Gastrocnemius medialis (tissue), 4 donors: Measurements from ENCODE around the gene TMEM266.

ENCODE experiments used
- CTCF ChIP-seq, 5 experiments: fragments of 450-650 bp in 3 of 5; fragments of 200-600 bp in 2 of 5; sonication (generic) in 2 of 5; IDR thresholded peaks in 4 of 5; conservative IDR thresholded peaks in 1 of 5; 1 replicate in 4 of 5; 2 replicates in 1 of 5; pipeline ENCODE4 v1.5.1; 2016 to 2019; ENCODE audit warnings: antibody characterized with exemption in 5 of 5, mild to moderate bottlenecking in 3 of 5, moderate library complexity in 3 of 5
- POLR2A ChIP-seq, 2 donors: fragments of 450-650 bp; IDR thresholded peaks; one replicate each; pipeline ENCODE4 v1.6.1; 2017; ENCODE audit warnings: antibody characterized with exemption in 2 of 2, mild to moderate bottlenecking in 2 of 2, moderate library complexity in 2 of 2

- TF ChIP-seq CTCF (IDR thresholded peaks at IDR 0.05 in 4 of 5, conservative IDR thresholded peaks at IDR 0.05 in 1 of 5) = no peak
- no peak for TF ChIP-seq POLR2A (IDR thresholded peaks at IDR 0.05)
These were observed 12.0 kb downstream of the TMEM266 start for GRCh38 chr15:76071806-76072205.
